PFSK-1 (cell line): ENCODE data around the gene RTP3.

ENCODE experiments used
- FOXP2 ChIP-seq: optimal IDR thresholded peaks from 2 replicates; pipeline ENCODE3; 2011; ENCODE audit warnings: borderline replicate concordance, control low read depth, inconsistent platforms; ENCODE audit not compliant: insufficient read depth; ENCODE audit errors: extremely low read length, extremely low read depth
- POLR2AphosphoS5 ChIP-seq: IDR thresholded peaks from 2 replicates; pipeline ENCODE4 v1.6.1; 2012; ENCODE audit warnings: low read depth, mild to moderate bottlenecking, control low read depth, low read length, moderate library complexity
- SIN3A ChIP-seq: IDR thresholded peaks from 2 replicates; pipeline ENCODE4 v1.6.1; 2012; ENCODE audit warnings: mild to moderate bottlenecking, low read length, moderate library complexity, borderline replicate concordance; ENCODE audit not compliant: insufficient read depth
- TAF1 ChIP-seq: IDR thresholded peaks from 2 replicates; pipeline ENCODE4 v1.6.1; 2012; ENCODE audit warnings: low read length, control low read depth, borderline replicate concordance; ENCODE audit not compliant: insufficient read depth
- TF ChIP-seq, protein P1 (sequence below), 2 experiments: IDR thresholded peaks; 2 replicates each; pipeline versions ENCODE4 v1.6.1 to v1.8.0; 2011 to 2012; ENCODE audit warnings: low read depth in 2 of 2, low read length in 2 of 2, control low read depth in 1 of 2, inconsistent platforms in 1 of 2, mild to moderate bottlenecking in 1 of 2, moderate library complexity in 1 of 2; ENCODE audit not compliant: insufficient read depth in 1 of 2

Gene RTP3

DNA sequence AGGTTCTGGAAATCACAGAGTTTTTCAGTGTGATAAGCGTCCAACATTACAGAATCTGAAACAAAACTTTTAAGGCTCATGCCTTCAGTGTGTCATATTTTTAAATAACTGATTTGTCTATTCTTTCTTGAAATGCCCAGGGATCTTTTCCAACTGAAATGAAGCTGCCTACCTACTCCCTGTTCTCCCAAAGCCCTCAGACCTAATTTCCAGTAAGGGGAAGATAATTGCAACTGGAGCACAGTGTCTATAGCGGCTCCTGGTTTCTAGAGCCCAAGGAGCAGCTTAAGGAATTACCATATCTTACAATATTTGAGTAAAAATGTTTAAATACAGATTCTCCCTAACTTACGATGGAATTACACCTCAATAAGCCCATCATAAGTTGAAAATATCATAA, 35.3 kb downstream of the RTP3 start:
- no peak for TF ChIP-seq TAF1
- TF ChIP-seq, protein P1, sequence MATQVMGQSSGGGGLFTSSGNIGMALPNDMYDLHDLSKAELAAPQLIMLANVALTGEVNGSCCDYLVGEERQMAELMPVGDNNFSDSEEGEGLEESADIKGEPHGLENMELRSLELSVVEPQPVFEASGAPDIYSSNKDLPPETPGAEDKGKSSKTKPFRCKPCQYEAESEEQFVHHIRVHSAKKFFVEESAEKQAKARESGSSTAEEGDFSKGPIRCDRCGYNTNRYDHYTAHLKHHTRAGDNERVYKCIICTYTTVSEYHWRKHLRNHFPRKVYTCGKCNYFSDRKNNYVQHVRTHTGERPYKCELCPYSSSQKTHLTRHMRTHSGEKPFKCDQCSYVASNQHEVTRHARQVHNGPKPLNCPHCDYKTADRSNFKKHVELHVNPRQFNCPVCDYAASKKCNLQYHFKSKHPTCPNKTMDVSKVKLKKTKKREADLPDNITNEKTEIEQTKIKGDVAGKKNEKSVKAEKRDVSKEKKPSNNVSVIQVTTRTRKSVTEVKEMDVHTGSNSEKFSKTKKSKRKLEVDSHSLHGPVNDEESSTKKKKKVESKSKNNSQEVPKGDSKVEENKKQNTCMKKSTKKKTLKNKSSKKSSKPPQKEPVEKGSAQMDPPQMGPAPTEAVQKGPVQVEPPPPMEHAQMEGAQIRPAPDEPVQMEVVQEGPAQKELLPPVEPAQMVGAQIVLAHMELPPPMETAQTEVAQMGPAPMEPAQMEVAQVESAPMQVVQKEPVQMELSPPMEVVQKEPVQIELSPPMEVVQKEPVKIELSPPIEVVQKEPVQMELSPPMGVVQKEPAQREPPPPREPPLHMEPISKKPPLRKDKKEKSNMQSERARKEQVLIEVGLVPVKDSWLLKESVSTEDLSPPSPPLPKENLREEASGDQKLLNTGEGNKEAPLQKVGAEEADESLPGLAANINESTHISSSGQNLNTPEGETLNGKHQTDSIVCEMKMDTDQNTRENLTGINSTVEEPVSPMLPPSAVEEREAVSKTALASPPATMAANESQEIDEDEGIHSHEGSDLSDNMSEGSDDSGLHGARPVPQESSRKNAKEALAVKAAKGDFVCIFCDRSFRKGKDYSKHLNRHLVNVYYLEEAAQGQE (IDR thresholded peaks at IDR 0.05; ENCODE audit: insufficient read depth in 1 of 2, low read depth in 2 of 2, low read length in 2 of 2), result no peak
- TF ChIP-seq FOXP2, result no peak
- TF ChIP-seq SIN3A, result no peak
- TF ChIP-seq POLR2AphosphoS5, result no peak

DNA sequence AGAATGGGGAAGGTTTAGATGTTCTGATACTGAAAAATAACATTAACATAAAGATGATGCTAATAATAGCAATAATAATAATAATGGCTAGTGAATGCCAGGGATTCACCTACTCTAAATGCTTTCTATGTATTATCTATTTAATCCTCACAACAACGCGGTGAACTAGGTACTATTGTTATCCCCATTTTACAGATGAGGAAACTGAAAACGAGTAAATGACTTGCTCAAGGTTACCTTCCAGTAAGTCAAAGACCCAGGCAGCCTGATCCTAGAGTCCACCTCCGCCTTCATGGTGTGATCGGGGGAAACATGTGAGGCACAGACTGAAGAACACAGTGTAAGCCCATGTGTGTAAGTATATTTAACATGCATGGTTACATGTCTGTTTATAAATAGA, 38.0 kb downstream of the RTP3 start:
- TF ChIP-seq TAF1 (no peak), POLR2AphosphoS5 (no peak), SIN3A (no peak), FOXP2 (no peak)
- TF ChIP-seq, protein P1 (IDR thresholded peaks at IDR 0.05; ENCODE audit: insufficient read depth in 1 of 2, low read depth in 2 of 2, low read length in 2 of 2), result no peak

DNA sequence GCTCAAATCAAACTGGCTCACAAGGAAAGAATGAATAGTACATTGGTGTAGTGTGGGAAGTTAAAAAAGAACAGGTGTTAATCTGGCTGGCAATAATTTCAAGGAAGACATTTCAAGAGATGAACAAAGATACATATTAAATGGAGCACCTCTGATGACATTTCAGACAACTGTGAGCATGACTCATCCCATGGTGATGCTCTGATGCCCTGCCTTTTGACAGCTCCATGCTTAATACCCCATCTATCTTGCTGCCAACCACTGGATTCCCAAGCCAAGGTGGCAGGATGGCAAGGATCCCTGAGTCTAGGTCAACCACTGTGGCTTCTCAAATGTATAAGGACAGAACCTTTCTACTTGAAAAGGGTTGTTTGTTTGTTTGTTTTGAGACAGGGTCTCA, 39.0 kb downstream of the RTP3 start:
- TF ChIP-seq POLR2AphosphoS5, result no peak
- no peak for TF ChIP-seq FOXP2
- TF ChIP-seq, protein P1 (IDR thresholded peaks at IDR 0.05; ENCODE audit: insufficient read depth in 1 of 2, low read depth in 2 of 2, low read length in 2 of 2), result no peak
- TF ChIP-seq TAF1, result no peak
- no peak for TF ChIP-seq SIN3A

DNA sequence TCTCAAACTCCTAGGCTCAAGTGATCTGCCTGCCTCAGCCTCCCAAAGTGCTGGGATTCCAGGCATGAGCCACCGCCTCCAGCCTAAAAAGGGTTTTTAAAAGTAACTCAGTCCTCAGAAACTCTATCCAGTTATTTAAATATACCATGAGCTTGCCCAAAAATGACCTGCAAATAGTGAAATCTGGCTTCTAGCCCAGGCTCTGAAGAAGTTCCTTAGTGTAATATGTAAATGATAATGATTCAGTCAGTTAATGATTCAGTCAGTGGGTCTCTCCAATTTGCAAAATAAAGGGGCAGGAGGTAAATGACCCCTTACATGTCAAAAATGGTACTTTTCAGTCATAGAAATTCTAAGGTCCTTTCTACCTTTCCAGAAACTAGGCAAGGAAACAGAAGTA, 39.5 kb downstream of the RTP3 start:
- no peak for TF ChIP-seq POLR2AphosphoS5
- no peak for TF ChIP-seq TAF1
- TF ChIP-seq, protein P1 (IDR thresholded peaks at IDR 0.05; ENCODE audit: insufficient read depth in 1 of 2, low read depth in 2 of 2, low read length in 2 of 2), result no peak
- TF ChIP-seq SIN3A, result no peak
- no peak for TF ChIP-seq FOXP2

DNA sequence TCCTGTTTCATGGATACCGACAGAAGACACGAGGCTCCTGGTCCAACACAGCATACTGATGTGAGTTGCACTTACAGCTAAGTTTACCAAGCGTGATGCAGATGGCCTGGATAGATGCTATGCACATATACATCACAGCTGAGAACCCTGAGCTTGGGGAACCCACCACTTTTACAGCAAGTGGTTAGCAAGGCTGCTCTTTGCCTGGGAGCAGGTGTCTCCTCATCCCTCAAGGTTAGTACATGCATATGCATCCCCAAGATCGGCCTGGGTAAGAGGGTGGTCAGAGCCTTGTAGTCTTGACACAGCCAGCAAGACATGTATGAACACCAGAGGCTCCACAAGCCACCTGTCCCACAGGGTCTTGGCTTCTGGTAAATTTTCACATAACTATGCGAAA, 40.0 kb downstream of the RTP3 start:
- TF ChIP-seq FOXP2, result no peak
- no peak for TF ChIP-seq TAF1
- no peak for TF ChIP-seq SIN3A
- no peak for TF ChIP-seq POLR2AphosphoS5
- TF ChIP-seq, protein P1 (IDR thresholded peaks at IDR 0.05; ENCODE audit: insufficient read depth in 1 of 2, low read depth in 2 of 2, low read length in 2 of 2), result no peak
